Measurements from ENCODE around the gene RIMS4.

DNA sequence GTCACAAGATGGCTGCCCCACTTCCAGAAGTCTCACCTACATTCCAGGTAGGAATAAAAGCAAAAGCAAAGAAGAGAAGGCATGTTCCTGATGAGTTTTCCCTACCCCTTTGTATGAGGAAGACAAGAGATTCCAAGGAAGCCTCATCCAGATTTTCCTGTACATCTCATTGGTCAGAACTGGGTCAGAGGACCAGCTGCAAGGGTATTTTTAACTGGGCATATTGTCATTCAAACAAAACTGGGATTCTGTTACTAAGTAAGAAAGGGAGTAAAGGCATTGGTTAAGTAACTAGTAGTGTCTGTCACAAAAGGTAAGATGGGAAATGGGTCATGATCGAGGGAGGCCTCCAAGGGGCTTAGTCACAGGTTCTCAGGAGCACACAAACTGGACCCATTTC is 28.2 kb upstream of the RIMS4 start:
- TF ChIP-seq, protein P1, sequence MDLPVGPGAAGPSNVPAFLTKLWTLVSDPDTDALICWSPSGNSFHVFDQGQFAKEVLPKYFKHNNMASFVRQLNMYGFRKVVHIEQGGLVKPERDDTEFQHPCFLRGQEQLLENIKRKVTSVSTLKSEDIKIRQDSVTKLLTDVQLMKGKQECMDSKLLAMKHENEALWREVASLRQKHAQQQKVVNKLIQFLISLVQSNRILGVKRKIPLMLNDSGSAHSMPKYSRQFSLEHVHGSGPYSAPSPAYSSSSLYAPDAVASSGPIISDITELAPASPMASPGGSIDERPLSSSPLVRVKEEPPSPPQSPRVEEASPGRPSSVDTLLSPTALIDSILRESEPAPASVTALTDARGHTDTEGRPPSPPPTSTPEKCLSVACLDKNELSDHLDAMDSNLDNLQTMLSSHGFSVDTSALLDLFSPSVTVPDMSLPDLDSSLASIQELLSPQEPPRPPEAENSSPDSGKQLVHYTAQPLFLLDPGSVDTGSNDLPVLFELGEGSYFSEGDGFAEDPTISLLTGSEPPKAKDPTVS (IDR thresholded peaks at IDR 0.05; ENCODE audit: low read depth, low read length): no peak
- TF ChIP-seq, protein P2, sequence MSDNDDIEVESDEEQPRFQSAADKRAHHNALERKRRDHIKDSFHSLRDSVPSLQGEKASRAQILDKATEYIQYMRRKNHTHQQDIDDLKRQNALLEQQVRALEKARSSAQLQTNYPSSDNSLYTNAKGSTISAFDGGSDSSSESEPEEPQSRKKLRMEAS (IDR thresholded peaks at IDR 0.05; ENCODE audit: low read depth, low read length): no peak
